Hepatic stellate cell (primary cell): Measurements from ENCODE around the gene MYO1H.
"Not testable (repeated sequence)": the region's sequence is repeated elsewhere in the genome, so short reads cannot be mapped to it uniquely, and the experiment has no call there.

ENCODE experiments used
- DNase-seq: peaks from one replicate; pipeline ENCODE4 v3.0.0; 2011; ENCODE audit warnings: low spot score

Gene MYO1H

GRCh38 chr12:109421355-109422087 is 73.8 kb downstream of the MYO1H start:
- DNase-seq = no peak

GRCh38 chr12:109422251-109422650 is 74.6 kb downstream of the MYO1H start:
- no peak for DNase-seq

GRCh38 chr12:109423392-109423791 is 75.7 kb downstream of the MYO1H start:
- no peak for DNase-seq

- DNase-seq = peak; percentile 71
These were observed 80.4 kb downstream of the MYO1H start for GRCh38 chr12:109428037-109428629.

- not testable (repeated sequence) for DNase-seq
These were observed 81.1 kb downstream of the MYO1H start for GRCh38 chr12:109428804-109429203.

GRCh38 chr12:109430244-109430643 is 82.5 kb downstream of the MYO1H start:
- DNase-seq = no peak

- no peak for DNase-seq
These were observed 84.7 kb downstream of the MYO1H start for GRCh38 chr12:109432431-109432830.

- peak; percentile 41 for DNase-seq
These were observed 85.2 kb downstream of the MYO1H start for GRCh38 chr12:109432842-109433304.

- peak; percentile 30 for DNase-seq
These were observed 85.9 kb downstream of the MYO1H start for GRCh38 chr12:109433618-109434017.

- no peak for DNase-seq
These were observed 86.9 kb downstream of the MYO1H start for GRCh38 chr12:109434582-109434981.

- DNase-seq = no peak
These were observed 87.9 kb downstream of the MYO1H start for GRCh38 chr12:109435428-109436187.

- no peak for DNase-seq
These were observed 88.5 kb downstream of the MYO1H start for GRCh38 chr12:109436188-109436560.

GRCh38 chr12:109439181-109439580 is 91.5 kb downstream of the MYO1H start:
- DNase-seq = no peak

- not testable (repeated sequence) for DNase-seq
These were observed 92.3 kb downstream of the MYO1H start for GRCh38 chr12:109439951-109440350.

GRCh38 chr12:109440851-109441490 is 93.3 kb downstream of the MYO1H start:
- no peak for DNase-seq

- no peak for DNase-seq
These were observed 96.1 kb downstream of the MYO1H start for GRCh38 chr12:109443794-109444193.

- no peak for DNase-seq
These were observed 96.6 kb downstream of the MYO1H start for GRCh38 chr12:109444259-109444658.

GRCh38 chr12:109445191-109445609 is 97.5 kb downstream of the MYO1H start:
- peak; percentile 54 for DNase-seq

GRCh38 chr12:109446869-109447268 is 99.2 kb downstream of the MYO1H start:
- DNase-seq = no peak

GRCh38 chr12:109447482-109447881 is 99.8 kb downstream of the MYO1H start:
- no peak for DNase-seq

- no peak for DNase-seq
These were observed 100.6 kb downstream of the MYO1H start for GRCh38 chr12:109448272-109448671.

- DNase-seq = no peak
These were observed 101.1 kb downstream of the MYO1H start for GRCh38 chr12:109448707-109449390.
